Measurements from ENCODE around the gene IRF9.

DNA sequence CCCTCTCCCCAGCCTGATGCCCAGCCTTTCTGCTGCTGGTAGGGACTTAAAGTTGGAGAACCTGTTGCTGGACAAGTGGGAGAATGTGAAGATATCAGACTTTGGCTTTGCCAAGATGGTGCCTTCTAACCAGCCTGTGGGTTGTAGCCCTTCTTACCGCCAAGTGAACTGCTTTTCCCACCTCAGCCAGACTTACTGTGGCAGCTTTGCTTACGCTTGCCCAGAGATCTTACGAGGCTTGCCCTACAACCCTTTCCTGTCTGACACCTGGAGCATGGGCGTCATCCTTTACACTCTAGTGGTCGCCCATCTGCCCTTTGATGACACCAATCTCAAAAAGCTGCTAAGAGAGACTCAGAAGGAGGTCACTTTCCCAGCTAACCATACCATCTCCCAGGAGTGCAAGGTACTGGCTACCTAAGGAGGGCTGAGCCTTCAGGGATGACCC, 46.1 kb downstream of the IRF9 start:
- TF ChIP-seq, protein P1, sequence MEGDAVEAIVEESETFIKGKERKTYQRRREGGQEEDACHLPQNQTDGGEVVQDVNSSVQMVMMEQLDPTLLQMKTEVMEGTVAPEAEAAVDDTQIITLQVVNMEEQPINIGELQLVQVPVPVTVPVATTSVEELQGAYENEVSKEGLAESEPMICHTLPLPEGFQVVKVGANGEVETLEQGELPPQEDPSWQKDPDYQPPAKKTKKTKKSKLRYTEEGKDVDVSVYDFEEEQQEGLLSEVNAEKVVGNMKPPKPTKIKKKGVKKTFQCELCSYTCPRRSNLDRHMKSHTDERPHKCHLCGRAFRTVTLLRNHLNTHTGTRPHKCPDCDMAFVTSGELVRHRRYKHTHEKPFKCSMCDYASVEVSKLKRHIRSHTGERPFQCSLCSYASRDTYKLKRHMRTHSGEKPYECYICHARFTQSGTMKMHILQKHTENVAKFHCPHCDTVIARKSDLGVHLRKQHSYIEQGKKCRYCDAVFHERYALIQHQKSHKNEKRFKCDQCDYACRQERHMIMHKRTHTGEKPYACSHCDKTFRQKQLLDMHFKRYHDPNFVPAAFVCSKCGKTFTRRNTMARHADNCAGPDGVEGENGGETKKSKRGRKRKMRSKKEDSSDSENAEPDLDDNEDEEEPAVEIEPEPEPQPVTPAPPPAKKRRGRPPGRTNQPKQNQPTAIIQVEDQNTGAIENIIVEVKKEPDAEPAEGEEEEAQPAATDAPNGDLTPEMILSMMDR (IDR thresholded peaks at IDR 0.05; ENCODE audit: low read length), result no peak
- TF ChIP-seq EZH2 (IDR thresholded peaks at IDR 0.05; ENCODE audit: borderline replicate concordance, low read length), result no peak

Measured in OCI-LY1 (cell line).